K562 (cell line): ENCODE results near the gene MRPS18B. TPM values are rescaled to one million over a fixed set of nuclear protein-coding genes. Genes with fewer than 3 reads are reported as not detected.

Experiments
- EP400 ChIP-seq: fragments of 450-650 bp; IDR thresholded peaks from 2 replicates; pipeline ENCODE4 v1.6.1; 2017; ENCODE audit warnings: antibody characterized with exemption, mild to moderate bottlenecking, moderate library complexity
- GATA2 ChIP-seq: sonication (generic); formaldehyde crosslinking; IDR thresholded peaks from 2 replicates; pipeline ENCODE4 v1.4.0; 2020; ENCODE audit warnings: mild to moderate bottlenecking, missing genetic modification reagents
- HDAC3 ChIP-seq: fragments of 450-650 bp; IDR thresholded peaks from 2 replicates; pipeline ENCODE4 v1.6.1; 2018; ENCODE audit warnings: borderline replicate concordance, mild to moderate bottlenecking, moderate library complexity; ENCODE audit not compliant: partially characterized antibody
- IFI16 ChIP-seq: fragments of 250-450 bp; sonication (Bioruptor Pico); IDR thresholded peaks from 2 replicates; pipeline ENCODE4 v2.1.2; 2022; ENCODE audit warnings: mild to moderate bottlenecking, inconsistent platforms
- KDM1A ChIP-seq, 2 experiments: fragments of 450-650 bp; IDR thresholded peaks; 2 replicates each; pipeline ENCODE4 v1.6.1; 2016; ENCODE audit warnings: mild to moderate bottlenecking in 2 of 2
- MCM5 ChIP-seq: fragments of 450-650 bp; IDR thresholded peaks from 2 replicates; pipeline ENCODE4 v1.6.1; 2016; ENCODE audit warnings: low read depth
- NELFE ChIP-seq: IDR thresholded peaks from 2 replicates; pipeline ENCODE4 v1.6.1; 2011; ENCODE audit warnings: mild to moderate bottlenecking; ENCODE audit not compliant: insufficient read depth, insufficient read length
- NFIC ChIP-seq: fragments of 450-650 bp; IDR thresholded peaks from 2 replicates; pipeline ENCODE4 v1.6.1; 2017; ENCODE audit warnings: mild to moderate bottlenecking, inconsistent platforms
- PHF21A ChIP-seq: fragments of 450-650 bp; IDR thresholded peaks from 2 replicates; pipeline ENCODE4 v1.6.1; 2017; ENCODE audit warnings: low read depth, borderline replicate concordance
- PHTF2 ChIP-seq: fragments of 250-450 bp; sonication (Bioruptor Pico); IDR thresholded peaks from 2 replicates; pipeline ENCODE4 v1.5.0; 2021; ENCODE audit warnings: mild to moderate bottlenecking
- PTBP1 ChIP-seq: fragments of 200-400 bp; formaldehyde crosslinking; IDR thresholded peaks from 2 replicates; pipeline ENCODE4 v1.6.1; 2017; ENCODE audit warnings: low read depth, low read length
- RB1 ChIP-seq: fragments of 450-650 bp; IDR thresholded peaks from 2 replicates; pipeline ENCODE4 v1.6.1; 2017; ENCODE audit warnings: low read depth, mild to moderate bottlenecking
- SIX5 ChIP-seq, 2 experiments: IDR thresholded peaks; 2 replicates each; pipeline ENCODE4 v1.6.1; 2011; ENCODE audit warnings: low read length in 2 of 2, borderline replicate concordance in 1 of 2, low read depth in 1 of 2, mild to moderate bottlenecking in 1 of 2, moderate library complexity in 1 of 2; ENCODE audit not compliant: insufficient read depth in 1 of 2
- SMARCA5 ChIP-seq: fragments of 450-650 bp; IDR thresholded peaks from 2 replicates; pipeline ENCODE4 v1.6.1; 2016
- SMC3 ChIP-seq: conservative IDR thresholded peaks from 2 replicates; pipeline ENCODE4 v1.6.1; 2011; ENCODE audit warnings: low read depth, low read length, improper control_type of control experiment; ENCODE audit not compliant: insufficient read depth
- SP1 ChIP-seq: sonication (generic); formaldehyde crosslinking; IDR thresholded peaks from 2 replicates; pipeline ENCODE4 v1.8.1; 2022; ENCODE audit warnings: mild to moderate bottlenecking, missing genetic modification reagents
- TAL1 ChIP-seq: fragments of 450-650 bp; IDR thresholded peaks from 2 replicates; pipeline ENCODE4 v1.6.1; 2016; ENCODE audit warnings: mild to moderate bottlenecking
- ZNF133 ChIP-seq: fragments of 250-450 bp; sonication (Bioruptor Pico); IDR thresholded peaks from 2 replicates; pipeline ENCODE4 v1.4.0; 2020; ENCODE audit warnings: mild to moderate bottlenecking
- ZNF217 ChIP-seq: sonication (generic); formaldehyde crosslinking; IDR thresholded peaks from 2 replicates; pipeline ENCODE4 v1.8.0; 2022; ENCODE audit warnings: mild to moderate bottlenecking, missing genetic modification reagents
- ZNF696 ChIP-seq: fragments of 250-450 bp; sonication (Bioruptor Pico); conservative IDR thresholded peaks from 2 replicates; pipeline ENCODE4 v1.4.0; 2020; ENCODE audit warnings: mild to moderate bottlenecking, moderate library complexity
- polyA plus RNA-seq, 8 experiments: library from polyadenylated mRNA; depleted of rRNA in 4 of 8; stranded (reverse) in 5 of 8; unstranded in 3 of 8; fragments of >200 nt; fragmentation: Nextera tagmentation in 2 of 8; fragmentation: Illumina TruSeq in 1 of 8; extraction: Ambion mirVana in 2 of 8; extraction: Trizol in 1 of 8; gene quantifications; 2 replicates each; pipeline versions ENCODE4 v1.2.1 to v1.2.3, GENCODE V29; 2011 to 2014; ENCODE audit warnings: inconsistent platforms in 1 of 8, missing spikeins in 1 of 8
- total RNA-seq, 7 experiments: library from RNA; depleted of rRNA in 6 of 7; stranded (reverse); fragments of >200 nt in 6 of 7; fragmentation: Illumina TruSeq in 2 of 7; extraction: Trizol in 2 of 7; gene quantifications; 2 replicates each; pipeline versions ENCODE4 v1.2.1 to v1.2.3, GENCODE V29; 2011 to 2021; ENCODE audit warnings: low replicate concordance in 1 of 7
- TF ChIP-seq, protein P1 (sequence below): sonication (generic); formaldehyde crosslinking; IDR thresholded peaks from 2 replicates; pipeline ENCODE4 v1.8.0; 2022; ENCODE audit warnings: missing genetic modification reagents, mild to moderate bottlenecking, borderline replicate concordance
- TF ChIP-seq, protein P2 (sequence below): sonication (generic); formaldehyde crosslinking; IDR thresholded peaks from 2 replicates; pipeline ENCODE4 v1.8.0; 2022; ENCODE audit warnings: missing genetic modification reagents, mild to moderate bottlenecking, borderline replicate concordance
- TF ChIP-seq, protein P3 (sequence below): IDR thresholded peaks from 2 replicates; pipeline ENCODE4 v1.6.1; 2011; ENCODE audit warnings: borderline replicate concordance, low read depth, mild to moderate bottlenecking, moderate library complexity, low read length; ENCODE audit not compliant: insufficient read depth, poor library complexity, severe bottlenecking
- TF ChIP-seq, protein P4 (sequence below): fragments of 450-650 bp; IDR thresholded peaks from 2 replicates; pipeline ENCODE4 v1.6.1; 2016; ENCODE audit warnings: low read depth, mild to moderate bottlenecking, moderate library complexity

Gene MRPS18B
- total and polyA plus RNA-seq, 9 of the 15 experiments (the other 6 are each of a cell fraction or from before 2014, with no cell fraction given), result 132 to 383 (median 178) TPM

GRCh38 chr6:30615219-30615957 is 2.3 kb upstream of the MRPS18B start (continued):
- TF ChIP-seq, protein P1, sequence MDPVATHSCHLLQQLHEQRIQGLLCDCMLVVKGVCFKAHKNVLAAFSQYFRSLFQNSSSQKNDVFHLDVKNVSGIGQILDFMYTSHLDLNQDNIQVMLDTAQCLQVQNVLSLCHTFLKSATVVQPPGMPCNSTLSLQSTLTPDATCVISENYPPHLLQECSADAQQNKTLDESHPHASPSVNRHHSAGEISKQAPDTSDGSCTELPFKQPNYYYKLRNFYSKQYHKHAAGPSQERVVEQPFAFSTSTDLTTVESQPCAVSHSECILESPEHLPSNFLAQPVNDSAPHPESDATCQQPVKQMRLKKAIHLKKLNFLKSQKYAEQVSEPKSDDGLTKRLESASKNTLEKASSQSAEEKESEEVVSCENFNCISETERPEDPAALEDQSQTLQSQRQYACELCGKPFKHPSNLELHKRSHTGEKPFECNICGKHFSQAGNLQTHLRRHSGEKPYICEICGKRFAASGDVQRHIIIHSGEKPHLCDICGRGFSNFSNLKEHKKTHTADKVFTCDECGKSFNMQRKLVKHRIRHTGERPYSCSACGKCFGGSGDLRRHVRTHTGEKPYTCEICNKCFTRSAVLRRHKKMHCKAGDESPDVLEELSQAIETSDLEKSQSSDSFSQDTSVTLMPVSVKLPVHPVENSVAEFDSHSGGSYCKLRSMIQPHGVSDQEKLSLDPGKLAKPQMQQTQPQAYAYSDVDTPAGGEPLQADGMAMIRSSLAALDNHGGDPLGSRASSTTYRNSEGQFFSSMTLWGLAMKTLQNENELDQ (CRISPR knock-in tag), result no peak
- TF ChIP-seq NELFE, result no peak
- TF ChIP-seq SIX5 (IDR thresholded peaks at IDR 0.05; ENCODE audit: borderline replicate concordance in 1 of 2, insufficient read depth in 1 of 2, low read depth in 1 of 2, low read length in 2 of 2), result no peak
- no peak for TF ChIP-seq ZNF217 (CRISPR knock-in tag)
- no peak for TF ChIP-seq MCM5
- peak; percentile 72 for TF ChIP-seq EP400
- TF ChIP-seq, protein P2, sequence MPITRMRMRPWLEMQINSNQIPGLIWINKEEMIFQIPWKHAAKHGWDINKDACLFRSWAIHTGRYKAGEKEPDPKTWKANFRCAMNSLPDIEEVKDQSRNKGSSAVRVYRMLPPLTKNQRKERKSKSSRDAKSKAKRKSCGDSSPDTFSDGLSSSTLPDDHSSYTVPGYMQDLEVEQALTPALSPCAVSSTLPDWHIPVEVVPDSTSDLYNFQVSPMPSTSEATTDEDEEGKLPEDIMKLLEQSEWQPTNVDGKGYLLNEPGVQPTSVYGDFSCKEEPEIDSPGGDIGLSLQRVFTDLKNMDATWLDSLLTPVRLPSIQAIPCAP (CRISPR knock-in tag), result no peak
- TF ChIP-seq SP1 (CRISPR knock-in tag), result no peak
- no peak for TF ChIP-seq IFI16 (CRISPR knock-in tag)
- TF ChIP-seq SMARCA5, result no peak
- no peak for TF ChIP-seq PTBP1
- TF ChIP-seq ZNF696 (CRISPR knock-in tag), result no peak
- peak; percentile 36; the same call in 1 of the 2 replicates for TF ChIP-seq NFIC
- TF ChIP-seq TAL1, result no peak
- TF ChIP-seq, protein P3, sequence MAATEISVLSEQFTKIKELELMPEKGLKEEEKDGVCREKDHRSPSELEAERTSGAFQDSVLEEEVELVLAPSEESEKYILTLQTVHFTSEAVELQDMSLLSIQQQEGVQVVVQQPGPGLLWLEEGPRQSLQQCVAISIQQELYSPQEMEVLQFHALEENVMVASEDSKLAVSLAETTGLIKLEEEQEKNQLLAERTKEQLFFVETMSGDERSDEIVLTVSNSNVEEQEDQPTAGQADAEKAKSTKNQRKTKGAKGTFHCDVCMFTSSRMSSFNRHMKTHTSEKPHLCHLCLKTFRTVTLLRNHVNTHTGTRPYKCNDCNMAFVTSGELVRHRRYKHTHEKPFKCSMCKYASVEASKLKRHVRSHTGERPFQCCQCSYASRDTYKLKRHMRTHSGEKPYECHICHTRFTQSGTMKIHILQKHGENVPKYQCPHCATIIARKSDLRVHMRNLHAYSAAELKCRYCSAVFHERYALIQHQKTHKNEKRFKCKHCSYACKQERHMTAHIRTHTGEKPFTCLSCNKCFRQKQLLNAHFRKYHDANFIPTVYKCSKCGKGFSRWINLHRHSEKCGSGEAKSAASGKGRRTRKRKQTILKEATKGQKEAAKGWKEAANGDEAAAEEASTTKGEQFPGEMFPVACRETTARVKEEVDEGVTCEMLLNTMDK, result no peak
- TF ChIP-seq PHF21A, result 0 out of 2 replicates have a peak, but pooled peaks have one; percentile 13
- TF ChIP-seq KDM1A (IDR thresholded peaks at IDR 0.05), result 0 out of 4 replicates have a peak, but pooled peaks of 1 of the 2 experiments have one; percentile 12
- TF ChIP-seq SMC3, result no peak
- no peak for TF ChIP-seq GATA2 (CRISPR knock-in tag)
- peak; percentile 11 for TF ChIP-seq HDAC3
- TF ChIP-seq, protein P4, sequence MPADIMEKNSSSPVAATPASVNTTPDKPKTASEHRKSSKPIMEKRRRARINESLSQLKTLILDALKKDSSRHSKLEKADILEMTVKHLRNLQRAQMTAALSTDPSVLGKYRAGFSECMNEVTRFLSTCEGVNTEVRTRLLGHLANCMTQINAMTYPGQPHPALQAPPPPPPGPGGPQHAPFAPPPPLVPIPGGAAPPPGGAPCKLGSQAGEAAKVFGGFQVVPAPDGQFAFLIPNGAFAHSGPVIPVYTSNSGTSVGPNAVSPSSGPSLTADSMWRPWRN, result no peak
- TF ChIP-seq ZNF133 (CRISPR knock-in tag), result no peak
- TF ChIP-seq PHTF2 (CRISPR knock-in tag), result no peak; the same call in 1 of the 2 replicates
- no peak; the same call in 1 of the 2 replicates for TF ChIP-seq RB1
